Hepatocyte (in vitro differentiated cells): ENCODE data around the gene PDE3B.
A peak's percentile ranks its signal among the peaks of the same experiment; 100 is the strongest.

ENCODE experiments used
- CTCF ChIP-seq: fragments of 200-600 bp; sonication (generic); IDR thresholded peaks from 2 replicates; pipeline ENCODE4 v1.5.1; 2016; ENCODE audit warnings: antibody characterized with exemption, mild to moderate bottlenecking; ENCODE audit not compliant: poor library complexity
- EZH2 ChIP-seq: fragments of 200-600 bp; sonication (generic); IDR thresholded peaks from 2 replicates; pipeline ENCODE4 v1.6.1; 2016; ENCODE audit warnings: antibody characterized with exemption, mild to moderate bottlenecking, borderline replicate concordance
- EZH2phosphoT487 ChIP-seq: fragments of 200-600 bp; sonication (generic); IDR thresholded peaks from one replicate; pipeline ENCODE4 v1.6.1; 2018; ENCODE audit warnings: antibody characterized with exemption, mild to moderate bottlenecking, low read depth, moderate library complexity; ENCODE audit not compliant: unreplicated experiment, severe bottlenecking

- no peak for TF ChIP-seq CTCF
- TF ChIP-seq EZH2phosphoT487 = peak; percentile 94
- no peak for TF ChIP-seq EZH2
These were observed 242.9 kb downstream of the PDE3B start for GRCh38 chr11:14886513-14886912.
